NAMALWA (cell line): ENCODE measurements around the gene ACADVL.

ENCODE experiments used
- DNase-seq: peaks from one replicate; pipeline ENCODE4 v3.0.0-alpha.2; 2015; ENCODE audit warnings: low spot score

Gene ACADVL

DNA sequence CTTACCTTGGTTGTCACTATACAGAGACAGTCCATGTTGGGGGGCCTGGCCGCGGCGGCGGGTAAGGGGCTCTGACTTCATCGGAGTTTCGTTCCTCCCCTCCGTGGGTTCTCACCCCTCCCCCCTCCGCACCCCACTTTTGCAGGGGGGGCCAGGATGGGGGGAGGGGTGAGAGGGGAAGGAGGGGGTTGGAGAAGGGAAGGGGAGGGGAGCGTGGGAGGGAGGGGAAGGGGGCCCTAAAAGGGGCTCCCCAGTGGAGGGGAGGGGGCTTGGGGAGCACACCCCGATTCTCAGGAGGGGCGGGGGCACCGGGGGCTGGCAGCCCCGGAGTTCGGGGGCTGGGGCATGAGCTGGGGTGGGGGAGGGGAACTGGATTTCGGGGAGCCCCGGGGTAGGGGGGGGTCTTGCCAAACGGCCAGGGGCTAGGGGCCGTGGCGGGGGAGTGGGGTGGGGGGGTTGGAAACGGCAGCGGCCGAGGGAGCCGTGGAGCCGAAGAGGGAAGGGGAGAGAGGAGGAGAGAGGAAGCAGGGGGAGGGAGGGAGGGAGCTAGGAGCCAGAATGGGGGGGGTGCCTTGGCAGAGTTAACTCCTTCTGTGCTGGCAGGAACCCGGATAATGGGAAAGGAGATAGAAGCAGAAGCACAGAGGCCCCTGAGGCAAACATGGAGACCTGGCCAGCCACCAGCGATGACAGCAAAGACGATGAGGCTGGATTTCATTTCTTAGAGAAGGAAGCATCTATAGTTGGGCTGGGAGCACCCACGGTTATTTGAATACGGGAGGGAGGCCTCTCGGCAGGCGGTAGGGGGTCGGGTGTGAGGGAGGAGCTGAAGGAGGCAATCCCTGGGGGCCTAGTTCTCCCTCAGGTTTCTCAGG lies 2.4 kb upstream of the ACADVL start:
- peak; percentile 55 for DNase-seq

DNA sequence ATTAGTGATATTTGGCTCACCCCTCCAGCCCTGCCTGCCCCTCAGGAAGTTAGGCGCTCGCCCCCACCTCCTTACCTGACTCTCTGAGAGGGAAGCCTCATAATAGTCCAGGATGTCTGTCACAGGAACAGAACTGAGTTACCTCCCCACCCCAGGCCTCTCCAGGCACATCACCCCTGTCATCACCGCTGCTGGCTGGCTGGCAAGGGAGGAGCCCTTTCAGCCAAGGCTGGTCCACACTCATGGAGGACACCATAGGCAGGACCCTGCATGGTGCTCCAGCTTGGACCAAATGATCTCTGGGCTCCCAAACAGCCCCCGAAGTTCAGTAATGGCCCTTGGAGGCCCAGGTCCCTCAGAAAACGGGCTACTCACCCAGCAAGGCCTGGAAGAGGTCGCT lies 1.6 kb upstream of the ACADVL start:
- peak; percentile 13 for DNase-seq

DNA sequence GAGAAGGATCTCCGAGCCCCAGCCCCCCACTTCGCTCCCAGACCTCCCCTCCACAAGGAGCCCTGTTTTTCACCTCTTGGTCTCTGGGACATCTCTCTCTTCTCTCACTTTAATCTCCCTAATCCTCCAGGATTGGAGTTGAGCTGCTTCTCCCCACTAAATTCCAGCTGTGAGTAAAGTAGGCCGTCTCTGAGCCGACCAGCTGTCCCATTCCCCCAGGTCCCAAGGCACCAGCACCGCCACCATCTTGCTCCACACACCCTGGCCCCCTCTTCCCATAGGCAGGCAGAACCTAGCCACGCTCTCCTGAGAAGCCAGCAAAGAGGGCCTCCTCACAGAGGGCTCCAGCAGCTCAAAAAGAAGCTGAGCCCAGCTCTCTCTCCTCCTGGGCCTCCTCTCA lies 980 bp upstream of the ACADVL start:
- no peak for DNase-seq

DNA sequence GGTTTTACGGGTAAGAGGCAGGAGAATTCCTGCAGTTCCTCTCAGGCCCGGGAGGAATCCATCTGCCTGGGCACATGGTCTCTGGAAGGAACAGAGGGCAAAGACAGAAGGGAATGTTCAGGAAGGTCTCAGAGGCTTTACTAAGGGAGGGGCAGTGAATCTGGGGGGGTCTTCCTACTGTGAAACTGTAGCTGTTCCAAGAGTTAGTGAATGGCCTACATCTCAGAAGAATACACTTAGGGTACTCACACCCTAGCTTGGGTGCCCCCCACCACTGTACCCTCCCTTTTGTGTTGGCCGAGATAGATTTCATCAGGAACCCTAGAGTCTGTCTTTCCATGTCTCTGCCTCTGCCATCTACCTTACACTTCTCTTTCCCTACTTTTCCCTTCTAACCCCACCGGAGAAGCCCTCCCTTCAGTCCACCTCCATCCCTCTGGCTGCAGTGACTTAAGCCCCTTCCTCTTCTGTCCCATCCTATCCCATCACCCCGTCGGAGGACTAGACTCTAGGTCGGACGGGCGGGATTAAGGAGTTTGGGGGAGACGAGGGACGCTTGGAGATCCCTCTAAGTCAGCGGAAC lies 418 bp upstream of the ACADVL start:
- no peak for DNase-seq

DNA sequence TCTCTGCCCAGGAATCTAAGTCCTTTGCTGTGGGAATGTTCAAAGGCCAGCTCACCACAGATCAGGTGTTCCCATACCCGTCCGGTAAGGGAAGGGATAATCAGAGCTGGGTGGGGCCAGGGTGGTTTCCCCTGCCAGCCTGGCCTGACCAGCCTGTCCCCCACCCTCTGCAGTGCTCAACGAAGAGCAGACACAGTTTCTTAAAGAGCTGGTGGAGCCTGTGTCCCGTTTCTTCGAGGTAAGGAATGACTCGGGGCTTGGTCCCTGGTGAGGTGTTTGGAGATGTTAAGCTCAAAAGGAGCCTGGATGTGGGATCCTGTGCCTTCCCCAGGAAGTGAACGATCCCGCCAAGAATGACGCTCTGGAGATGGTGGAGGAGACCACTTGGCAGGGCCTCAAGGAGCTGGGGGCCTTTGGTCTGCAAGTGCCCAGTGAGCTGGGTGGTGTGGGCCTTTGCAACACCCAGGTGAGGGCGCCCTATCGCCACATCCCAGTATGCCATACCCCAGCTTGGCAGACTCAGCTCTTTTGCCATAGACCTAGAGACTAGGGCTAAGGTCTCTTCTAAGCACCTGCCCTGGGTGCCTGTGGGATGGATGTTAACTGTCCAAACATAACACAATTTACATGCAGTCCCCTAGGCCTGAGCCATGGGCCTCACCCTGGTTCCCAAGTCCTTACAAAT lies 997 bp downstream of the ACADVL start:
- DNase-seq, result peak; percentile 62

DNA sequence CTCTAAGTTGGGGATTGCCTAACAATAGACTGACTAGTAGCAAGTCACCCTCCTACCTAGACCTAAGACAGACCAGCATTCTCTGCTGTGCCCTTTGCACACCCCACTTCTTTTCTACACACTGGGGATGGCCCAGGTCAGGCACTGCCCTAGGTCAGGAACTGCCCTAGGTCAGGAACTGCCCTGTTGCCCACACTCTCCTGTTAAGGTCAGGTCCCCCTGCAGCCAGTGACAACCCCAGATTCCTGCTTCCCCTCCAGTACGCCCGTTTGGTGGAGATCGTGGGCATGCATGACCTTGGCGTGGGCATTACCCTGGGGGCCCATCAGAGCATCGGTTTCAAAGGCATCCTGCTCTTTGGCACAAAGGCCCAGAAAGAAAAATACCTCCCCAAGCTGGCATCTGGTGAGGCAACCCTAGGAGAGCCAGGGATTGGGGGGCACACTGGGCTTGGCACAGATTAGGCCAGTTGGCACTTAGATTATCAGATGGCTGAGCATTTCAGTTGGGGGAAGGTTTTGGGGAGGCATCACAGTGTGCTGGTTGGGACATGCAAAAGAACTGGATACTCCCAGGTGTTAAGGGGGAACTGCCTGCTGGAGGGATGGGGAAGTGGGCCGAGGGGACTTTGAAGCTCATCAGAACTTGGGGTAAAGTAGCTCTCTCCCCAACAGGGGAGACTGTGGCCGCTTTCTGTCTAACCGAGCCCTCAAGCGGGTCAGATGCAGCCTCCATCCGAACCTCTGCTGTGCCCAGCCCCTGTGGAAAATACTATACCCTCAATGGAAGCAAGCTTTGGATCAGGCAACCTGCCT lies 1.7 kb downstream of the ACADVL start:
- DNase-seq, result no peak

DNA sequence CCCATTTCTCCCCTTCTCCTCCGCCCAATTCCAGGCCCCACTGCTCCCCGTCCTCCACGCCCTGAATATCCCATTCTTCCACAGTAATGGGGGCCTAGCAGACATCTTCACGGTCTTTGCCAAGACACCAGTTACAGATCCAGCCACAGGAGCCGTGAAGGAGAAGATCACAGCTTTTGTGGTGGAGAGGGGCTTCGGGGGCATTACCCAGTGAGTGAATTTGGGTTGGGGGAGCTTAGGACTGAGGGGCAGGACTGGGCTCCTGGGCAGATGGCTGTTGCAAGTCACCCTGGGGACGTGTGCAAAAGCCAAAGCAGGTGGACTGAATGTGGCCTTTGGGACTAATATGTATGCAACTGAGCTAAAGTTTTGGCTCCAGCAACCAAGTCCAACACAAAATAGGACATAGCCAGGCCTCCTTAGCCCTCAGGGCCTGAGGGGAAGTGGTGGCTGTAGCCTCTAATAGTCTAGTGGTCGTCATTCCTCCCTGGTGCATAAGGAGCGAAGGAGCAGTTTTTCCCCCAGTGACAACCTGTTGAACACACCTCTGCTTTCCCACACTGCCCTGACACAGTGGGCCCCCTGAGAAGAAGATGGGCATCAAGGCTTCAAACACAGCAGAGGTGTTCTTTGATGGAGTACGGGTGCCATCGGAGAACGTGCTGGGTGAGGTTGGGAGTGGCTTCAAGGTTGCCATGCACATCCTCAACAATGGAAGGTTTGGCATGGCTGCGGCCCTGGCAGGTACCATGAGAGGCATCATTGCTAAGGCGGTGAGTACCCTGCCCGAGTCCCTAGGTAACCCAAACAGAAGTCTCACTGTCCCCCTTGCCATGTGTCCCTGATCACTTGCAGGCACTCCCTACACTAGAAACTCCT lies 2.6 kb downstream of the ACADVL start:
- no peak for DNase-seq

DNA sequence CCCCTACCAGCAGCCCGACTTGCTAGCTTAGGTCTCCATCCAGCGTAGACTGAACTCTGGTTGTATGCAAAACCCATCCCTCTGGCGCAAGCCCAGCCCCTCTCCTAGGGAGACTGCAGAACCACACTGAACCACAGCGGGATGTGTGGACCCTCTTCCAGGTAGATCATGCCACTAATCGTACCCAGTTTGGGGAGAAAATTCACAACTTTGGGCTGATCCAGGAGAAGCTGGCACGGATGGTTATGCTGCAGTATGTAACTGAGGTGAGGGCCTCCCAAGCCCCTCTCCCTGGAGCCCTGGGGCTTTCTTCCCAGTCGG lies 3.2 kb downstream of the ACADVL start:
- no peak for DNase-seq

DNA sequence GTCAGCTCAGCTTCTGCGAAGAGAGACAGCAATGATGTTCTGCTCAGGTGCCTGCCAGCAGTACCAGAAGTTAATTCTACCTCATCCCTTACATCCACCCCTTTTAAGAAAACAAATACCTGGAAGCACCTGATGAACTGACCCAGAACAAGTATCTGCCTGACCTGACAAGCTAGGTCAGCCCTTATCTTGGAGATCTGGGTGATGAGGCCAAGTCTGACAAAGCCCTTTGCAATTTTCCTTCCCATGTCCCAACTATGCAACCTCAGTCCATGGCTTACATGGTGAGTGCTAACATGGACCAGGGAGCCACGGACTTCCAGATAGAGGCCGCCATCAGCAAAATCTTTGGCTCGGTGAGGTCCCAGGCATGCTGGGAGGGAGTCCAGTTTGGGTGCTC lies 3.6 kb downstream of the ACADVL start:
- no peak for DNase-seq

DNA sequence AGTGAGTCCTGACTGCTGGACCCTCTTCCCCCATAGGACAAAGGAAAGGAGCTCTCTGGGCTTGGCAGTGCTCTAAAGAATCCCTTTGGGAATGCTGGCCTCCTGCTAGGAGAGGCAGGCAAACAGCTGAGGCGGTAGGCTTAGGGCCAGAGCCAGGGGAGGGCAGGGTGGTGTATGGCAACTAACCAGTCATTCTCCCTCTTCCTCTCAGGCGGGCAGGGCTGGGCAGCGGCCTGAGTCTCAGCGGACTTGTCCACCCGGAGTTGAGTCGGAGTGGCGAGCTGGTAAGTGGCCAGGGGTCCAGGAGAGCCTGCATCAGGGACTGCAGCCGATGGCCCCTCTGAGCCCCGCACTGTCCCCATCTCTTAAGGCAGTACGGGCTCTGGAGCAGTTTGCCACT lies 4.4 kb downstream of the ACADVL start:
- no peak for DNase-seq

DNA sequence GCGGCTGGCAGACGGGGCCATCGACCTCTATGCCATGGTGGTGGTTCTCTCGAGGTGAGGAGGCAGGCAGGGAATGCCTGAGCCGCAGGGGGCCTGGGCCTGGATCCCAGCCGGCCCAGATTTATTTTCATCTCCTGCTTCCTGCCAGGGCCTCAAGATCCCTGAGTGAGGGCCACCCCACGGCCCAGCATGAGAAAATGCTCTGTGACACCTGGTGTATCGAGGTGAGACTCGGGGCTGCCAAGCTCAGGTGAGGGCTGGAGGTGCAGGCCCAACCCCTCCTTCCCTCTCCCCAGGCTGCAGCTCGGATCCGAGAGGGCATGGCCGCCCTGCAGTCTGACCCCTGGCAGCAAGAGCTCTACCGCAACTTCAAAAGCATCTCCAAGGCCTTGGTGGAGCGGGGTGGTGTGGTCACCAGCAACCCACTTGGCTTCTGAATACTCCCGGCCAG lies 4.9 kb downstream of the ACADVL start:
- DNase-seq, result no peak

DNA sequence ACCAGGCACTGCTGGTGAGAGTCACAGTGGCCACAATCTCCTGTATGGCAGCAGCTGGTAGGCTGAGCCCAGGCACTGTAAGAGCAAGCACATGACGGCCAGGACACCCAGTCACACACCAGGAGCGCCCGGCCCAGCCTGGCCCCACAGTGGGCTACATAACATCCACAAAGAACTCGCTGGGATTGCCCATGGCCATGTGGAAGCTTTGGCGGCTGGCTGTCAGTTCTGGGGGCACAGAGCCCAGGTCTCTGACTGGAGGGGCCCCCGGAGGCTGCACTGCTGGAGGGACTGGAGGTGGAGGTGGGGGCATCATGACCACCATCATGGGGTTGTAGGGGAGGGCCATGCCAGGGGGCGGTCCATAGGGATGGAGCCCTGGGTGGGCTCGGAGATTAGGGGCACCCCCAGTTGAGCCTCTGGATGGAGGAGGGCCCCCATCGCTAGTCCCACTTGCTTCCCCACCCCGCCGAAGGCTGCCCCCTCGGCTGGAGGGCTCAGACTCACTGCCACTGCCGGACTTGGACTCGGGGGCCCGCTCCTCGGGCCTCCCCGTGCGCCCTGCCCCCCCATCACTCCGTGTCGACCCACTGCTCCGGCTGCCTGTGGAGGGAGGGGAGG lies 6.1 kb downstream of the ACADVL start:
- no peak for DNase-seq

DNA sequence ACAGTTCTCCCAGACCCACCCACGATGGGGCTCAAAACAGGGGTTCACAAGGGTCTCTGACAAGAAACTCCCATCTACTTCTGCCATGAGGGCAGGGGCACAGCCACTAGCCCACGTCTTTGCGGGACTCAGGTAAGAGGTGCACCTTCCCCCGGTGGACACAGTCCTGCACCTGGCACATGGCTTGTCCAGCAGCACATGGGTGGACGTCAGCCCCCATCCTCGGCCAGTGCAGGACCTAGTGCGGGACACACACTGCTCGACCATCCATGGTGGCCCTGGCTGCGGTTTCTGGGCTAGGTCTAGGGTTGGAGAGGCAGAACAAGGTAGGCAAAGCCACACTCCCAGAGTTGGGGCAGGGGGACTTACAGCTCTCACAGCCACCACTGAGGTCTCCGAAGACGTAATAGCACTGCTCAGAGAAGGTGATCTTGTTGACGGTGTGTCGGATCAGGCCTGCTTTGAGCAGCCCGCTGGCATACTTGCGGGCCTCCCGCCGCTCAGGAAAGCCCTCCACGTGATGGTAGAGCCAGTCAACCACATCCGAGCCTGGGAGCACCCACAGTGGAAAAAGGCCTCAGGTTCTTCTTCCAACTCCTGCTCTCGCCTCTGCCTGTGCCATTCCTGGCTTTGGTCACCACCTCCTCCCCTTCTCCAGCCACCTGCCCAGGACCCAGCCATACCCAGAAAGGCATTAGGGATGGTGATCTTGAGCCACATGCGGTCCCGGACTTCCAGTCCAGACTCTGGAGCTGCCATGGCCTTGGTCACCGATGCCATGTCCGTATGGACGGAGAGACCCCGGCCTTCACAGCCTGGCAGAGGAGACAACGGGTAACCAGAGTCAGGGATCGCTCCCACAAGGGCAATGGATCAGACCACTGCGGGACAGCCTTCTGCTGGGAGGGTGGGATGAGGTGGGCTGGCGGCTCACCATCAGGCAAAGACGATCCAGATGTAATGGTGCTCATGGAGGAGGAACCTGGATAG lies 7.3 kb downstream of the ACADVL start:
- no peak for DNase-seq

DNA sequence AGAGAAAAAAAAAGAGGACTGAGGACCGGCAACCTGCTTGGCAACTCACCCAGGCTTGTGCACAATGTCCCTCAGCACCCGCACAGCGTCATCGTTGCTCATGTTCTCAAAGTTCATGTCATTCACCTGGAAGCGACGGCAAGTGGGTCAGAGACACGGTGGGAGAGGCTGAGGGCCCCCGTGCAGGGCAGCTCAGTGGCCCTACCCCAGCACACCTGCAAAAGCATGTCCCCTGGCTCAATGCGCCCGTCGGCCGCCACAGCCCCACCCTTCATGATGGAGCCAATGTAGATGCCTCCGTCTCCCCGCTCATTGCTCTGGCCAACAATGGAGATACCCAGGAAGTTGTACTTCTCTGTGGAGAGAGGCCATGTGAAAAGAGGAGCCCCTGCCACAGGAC lies 9.2 kb downstream of the ACADVL start:
- DNase-seq, result no peak

DNA sequence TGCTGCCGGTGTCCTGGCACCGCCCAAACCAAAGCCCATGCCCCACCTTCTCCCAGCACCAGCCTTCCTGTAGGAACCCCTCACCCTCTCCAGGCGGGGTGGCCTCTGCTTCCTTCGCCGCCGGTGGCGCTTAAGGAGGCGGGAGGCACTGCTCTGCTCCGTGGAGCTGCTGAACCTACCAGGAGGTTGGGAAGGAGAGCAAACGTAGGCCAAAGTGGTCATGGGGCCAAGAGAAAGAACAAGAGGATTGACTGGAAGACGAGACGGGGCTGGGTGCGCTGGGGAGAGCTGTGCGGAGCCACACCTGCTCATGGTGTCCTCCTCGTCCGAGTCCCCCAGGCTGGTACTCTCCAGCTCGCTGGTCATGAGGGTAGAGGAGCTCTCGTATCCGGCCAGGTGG lies 9.8 kb downstream of the ACADVL start:
- no peak for DNase-seq

DNA sequence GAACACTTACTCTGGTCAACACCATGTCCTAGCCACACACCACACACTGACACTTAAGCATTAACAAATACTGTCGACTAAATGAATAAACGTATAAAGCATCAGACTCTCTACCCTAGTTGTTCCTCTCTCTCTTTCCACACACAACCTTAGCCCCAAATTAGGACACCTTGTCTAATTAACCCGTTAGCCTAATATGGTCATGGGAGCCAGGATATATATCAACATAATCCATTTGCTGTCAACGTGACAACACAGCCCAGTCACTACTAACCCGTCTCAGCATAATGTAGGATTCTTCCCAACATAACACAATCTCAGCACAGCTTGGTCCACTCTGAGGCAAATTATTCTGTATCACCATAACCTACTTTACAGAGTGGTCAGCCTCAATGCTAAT lies 12.4 kb downstream of the ACADVL start:
- DNase-seq, result no peak

DNA sequence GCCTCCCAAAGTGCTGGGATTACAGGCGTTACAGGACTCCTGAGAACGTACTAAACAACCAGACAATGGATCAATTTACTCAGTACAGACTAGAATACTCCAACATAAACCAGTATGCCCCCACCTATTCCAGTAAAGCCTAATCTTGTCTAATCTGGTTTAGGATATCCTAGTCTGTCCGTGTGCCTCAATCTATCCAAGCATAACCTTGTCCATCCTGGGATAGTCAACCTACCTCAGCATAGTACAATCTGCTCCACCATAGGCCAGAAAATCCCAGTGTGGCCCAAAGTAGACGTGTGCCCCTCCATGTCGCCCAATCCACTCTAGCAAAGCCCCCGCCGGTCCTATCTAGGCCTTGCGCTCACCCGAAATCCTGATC lies 14.0 kb downstream of the ACADVL start:
- no peak for DNase-seq

DNA sequence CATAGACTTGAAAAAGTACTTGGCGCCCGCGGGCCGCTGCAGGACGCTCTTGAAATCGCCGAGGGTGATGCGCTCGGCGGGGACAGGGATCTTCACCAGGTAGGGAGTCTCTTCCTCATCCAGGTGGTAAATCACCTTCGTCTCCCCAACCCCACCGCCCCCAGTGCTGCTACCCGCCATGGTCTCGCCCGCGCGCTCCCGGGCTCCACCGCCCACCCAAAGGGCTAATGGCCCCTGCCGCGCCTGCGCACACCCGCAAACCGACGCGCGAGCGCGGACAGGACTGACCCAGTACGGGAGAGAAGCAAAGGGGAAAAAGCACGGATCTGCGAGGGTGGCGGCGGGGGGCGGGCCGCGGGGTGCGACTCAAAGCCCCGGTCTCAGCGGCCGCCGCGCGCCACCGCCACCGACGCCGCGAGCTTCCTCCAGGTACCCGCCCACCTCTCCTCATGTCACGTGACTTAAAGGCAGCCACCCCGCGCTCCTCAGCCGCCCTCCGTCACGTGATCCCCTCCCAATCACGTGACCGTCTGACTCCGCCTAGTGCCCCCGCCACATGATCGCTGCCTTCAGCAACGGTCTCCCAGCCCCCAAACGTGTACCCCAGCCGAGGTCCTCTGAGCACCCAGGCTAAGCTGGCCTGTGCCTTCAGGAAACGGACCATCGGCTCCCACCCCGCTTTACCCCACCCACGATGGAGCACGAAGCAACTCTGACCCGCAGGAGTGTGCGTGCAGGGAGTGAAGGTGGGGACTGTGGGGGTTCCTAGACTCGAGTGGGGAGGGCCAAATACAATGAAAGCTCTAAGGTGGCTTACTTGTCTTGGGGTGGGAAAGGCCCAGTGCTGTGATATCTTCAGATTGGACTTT lies 14.6 kb downstream of the ACADVL start, which contains the start of gene DVL2:
TSS of gene DVL2 (minus strand) at position 435 of the 869 bp plus-strand sequence. CDS start at position 180, 255 bp downstream.
- DNase-seq, result peak; percentile 89
